ENCODE results near the gene LIN7A. TPM values are rescaled to one million over a fixed set of nuclear protein-coding genes. Genes with fewer than 3 reads are reported as not detected.

Gene LIN7A, protein sequence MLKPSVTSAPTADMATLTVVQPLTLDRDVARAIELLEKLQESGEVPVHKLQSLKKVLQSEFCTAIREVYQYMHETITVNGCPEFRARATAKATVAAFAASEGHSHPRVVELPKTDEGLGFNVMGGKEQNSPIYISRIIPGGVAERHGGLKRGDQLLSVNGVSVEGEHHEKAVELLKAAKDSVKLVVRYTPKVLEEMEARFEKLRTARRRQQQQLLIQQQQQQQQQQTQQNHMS
- total RNA-seq: 9.5 and 22.8 TPM in 2 replicates
- polyA plus RNA-seq: 6.9 and 35.3 TPM in 2 replicates
- polyA plus RNA-seq (2012): 5.1 and 19.4 TPM in 2 replicates
- 2.9 and 3.6 TPM in 2 replicates for polyA minus RNA-seq (ENCODE audit: low replicate concordance)

DNA sequence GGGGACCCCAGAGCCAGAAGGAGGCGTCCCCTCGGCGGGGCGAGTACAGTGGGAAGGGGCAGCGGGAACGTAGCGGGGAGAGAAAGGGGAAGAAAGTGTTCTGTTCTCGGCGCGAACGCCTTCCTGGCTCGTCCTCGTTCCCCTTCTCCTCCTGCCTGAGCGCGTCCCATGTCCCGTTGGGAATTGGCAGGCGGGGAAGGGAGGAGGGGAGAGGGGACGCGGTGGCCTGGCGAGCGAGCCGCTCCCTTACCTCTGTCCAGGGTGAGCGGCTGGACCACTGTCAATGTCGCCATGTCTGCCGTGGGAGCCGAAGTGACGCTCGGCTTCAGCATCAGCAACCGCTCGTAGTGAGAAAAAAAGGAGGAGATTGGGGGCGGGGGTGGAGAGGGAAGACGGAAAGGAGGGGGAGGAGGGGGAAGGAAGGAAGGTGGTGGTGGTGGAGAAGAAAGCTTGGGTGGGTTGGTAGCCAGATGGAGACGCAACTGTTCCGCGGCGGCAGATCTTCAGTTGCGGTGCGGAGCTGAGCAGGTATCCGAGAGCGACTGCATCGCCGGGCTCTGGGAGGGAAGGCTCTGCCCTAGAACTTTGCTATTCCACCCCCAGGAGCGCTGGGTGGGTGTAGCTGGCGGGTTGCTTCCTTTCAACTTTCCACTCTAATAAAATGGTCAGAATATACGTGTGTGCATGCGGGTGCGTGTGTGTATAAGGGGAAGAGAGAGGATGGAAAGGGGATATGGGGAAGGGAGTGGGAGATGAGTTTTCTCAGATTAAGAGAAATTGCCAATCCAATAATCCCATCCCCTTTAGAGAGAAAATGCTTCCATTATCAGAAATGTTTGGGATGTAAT is at the start of gene LIN7A:
Gene LIN7A (minus strand): TSS at position 544 of the 848 bp plus-strand sequence. CDS start 212 bp downstream, at position 332.
- TF ChIP-seq EZH2 (IDR thresholded peaks at IDR 0.05; ENCODE audit: low read length, missing control alignments) (no peak), CTCF (conservative IDR thresholded peaks at IDR 0.05 in 1 of 2, IDR thresholded peaks at IDR 0.05 in 1 of 2; ENCODE audit: low read depth in 1 of 2, low read length in 2 of 2) (peak in 1 of 2 donors; percentile 2)
- H3K9ac ChIP-seq (ENCODE audit: insufficient read depth, low read length): peak within 1 kb of the TSS; percentile 85
- H3K27me3 ChIP-seq (ENCODE audit: control insufficient read depth, insufficient read depth, low read length): no peaks in the 10 kb centered on the region
- H3K27ac ChIP-seq (ENCODE audit: insufficient read depth, low read length): peak within 1 kb of the TSS; percentile 66
- peak within 1 kb of the TSS; percentile 69 for H2AFZ ChIP-seq (ENCODE audit: low read length)
- no peaks in the 10 kb centered on the region for H4K20me1 ChIP-seq (ENCODE audit: control insufficient read depth, extremely low read depth, insufficient read depth, low read length)
- H3K4me1 ChIP-seq (ENCODE audit: control insufficient read depth, extremely low read depth, insufficient read depth, low read length): peaks cover 3% of the 10 kb centered on the region
- H3K79me2 ChIP-seq (ENCODE audit: control insufficient read depth, insufficient read depth, low read length): peaks cover 33% of the 10 kb centered on the region
- peak; percentile 46 to 63 for DNase-seq (ENCODE audit: low read depth in 2 of 2)
- H3K4me3 ChIP-seq (replicated peaks in 1 of 4; ENCODE audit: control extremely low read depth in 1 of 4, insufficient read depth in 1 of 4, low read depth in 3 of 4, low read length in 4 of 4): peak within 1 kb of the TSS; percentile 74 to 94 (median 88)
- H3K4me2 ChIP-seq (ENCODE audit: extremely low read depth, insufficient read depth, low read length): peak within 1 kb of the TSS; percentile 65
- no peaks in the 10 kb centered on the region for H3K9me3 ChIP-seq (ENCODE audit: control insufficient read depth, insufficient read depth, low read depth, low read length)
- no peaks in the 10 kb centered on the region for H3K36me3 ChIP-seq (ENCODE audit: control insufficient read depth, insufficient read depth, low read length)

GRCh38 chr12:80986224-80986623 is 48.5 kb upstream of the LIN7A start:
- Histone ChIP-seq H3K27ac (ENCODE audit: insufficient read depth, low read length) (no peak overlapping the region), H2AFZ (ENCODE audit: low read length) (no peak overlapping the region), H3K36me3 (ENCODE audit: control insufficient read depth, insufficient read depth, low read length) (no peaks in the 10 kb centered on the region), H3K4me2 (ENCODE audit: extremely low read depth, insufficient read depth, low read length) (no peak overlapping the region), H4K20me1 (ENCODE audit: control insufficient read depth, extremely low read depth, insufficient read depth, low read length) (no peaks in the 10 kb centered on the region), H3K79me2 (ENCODE audit: control insufficient read depth, insufficient read depth, low read length) (no peaks in the 10 kb centered on the region), H3K4me3 (replicated peaks in 1 of 4; ENCODE audit: control extremely low read depth in 1 of 4, insufficient read depth in 1 of 4, low read depth in 3 of 4, low read length in 4 of 4) (no peak overlapping the region), H3K9me3 (ENCODE audit: control insufficient read depth, insufficient read depth, low read depth, low read length) (no peaks in the 10 kb centered on the region), H3K4me1 (ENCODE audit: control insufficient read depth, extremely low read depth, insufficient read depth, low read length) (no peaks in the 10 kb centered on the region), H3K9ac (ENCODE audit: insufficient read depth, low read length) (no peak overlapping the region), H3K27me3 (ENCODE audit: control insufficient read depth, insufficient read depth, low read length) (no peaks in the 10 kb centered on the region)
- no peak for TF ChIP-seq EZH2 (IDR thresholded peaks at IDR 0.05; ENCODE audit: low read length, missing control alignments)
- no peak for TF ChIP-seq CTCF (conservative IDR thresholded peaks at IDR 0.05 in 1 of 2, IDR thresholded peaks at IDR 0.05 in 1 of 2; ENCODE audit: low read depth in 1 of 2, low read length in 2 of 2)
- DNase-seq (ENCODE audit: low read depth in 2 of 2): no peak

- Histone ChIP-seq H3K27ac (ENCODE audit: insufficient read depth, low read length) (no peak overlapping the region), H2AFZ (ENCODE audit: low read length) (no peak overlapping the region), H3K9me3 (ENCODE audit: control insufficient read depth, insufficient read depth, low read depth, low read length) (no peaks in the 10 kb centered on the region), H3K79me2 (ENCODE audit: control insufficient read depth, insufficient read depth, low read length) (no peaks in the 10 kb centered on the region), H3K9ac (ENCODE audit: insufficient read depth, low read length) (no peak overlapping the region), H3K4me3 (replicated peaks in 1 of 4; ENCODE audit: control extremely low read depth in 1 of 4, insufficient read depth in 1 of 4, low read depth in 3 of 4, low read length in 4 of 4) (no peak overlapping the region), H3K36me3 (ENCODE audit: control insufficient read depth, insufficient read depth, low read length) (no peaks in the 10 kb centered on the region), H3K4me1 (ENCODE audit: control insufficient read depth, extremely low read depth, insufficient read depth, low read length) (no peaks in the 10 kb centered on the region), H4K20me1 (ENCODE audit: control insufficient read depth, extremely low read depth, insufficient read depth, low read length) (no peaks in the 10 kb centered on the region), H3K27me3 (ENCODE audit: control insufficient read depth, insufficient read depth, low read length) (no peaks in the 10 kb centered on the region), H3K4me2 (ENCODE audit: extremely low read depth, insufficient read depth, low read length) (no peak overlapping the region)
- TF ChIP-seq EZH2 (IDR thresholded peaks at IDR 0.05; ENCODE audit: low read length, missing control alignments) (no peak), CTCF (conservative IDR thresholded peaks at IDR 0.05 in 1 of 2, IDR thresholded peaks at IDR 0.05 in 1 of 2; ENCODE audit: low read depth in 1 of 2, low read length in 2 of 2) (no peak)
- no peak for DNase-seq (ENCODE audit: low read depth in 2 of 2)
Observed at GRCh38 chr12:80979816-80980215, 42.1 kb upstream of the LIN7A start.
